T-helper 1 cell (primary cell): Measurements from ENCODE around the gene ERAL1.
A peak's percentile ranks its signal among the peaks of the same experiment; 100 is the strongest.
"Not testable (repeated sequence)": the region's sequence is repeated elsewhere in the genome, so short reads cannot be mapped to it uniquely, and the experiment has no call there.

Experiments
- DNase-seq, 5 donors: peaks; one replicate each; pipeline ENCODE4 v3.0.0-alpha.2; 2012 to 2020

ERAL1 gene

GRCh38 chr17:28900986-28901726 lies 46.3 kb downstream of the ERAL1 start:
- no peak for DNase-seq

GRCh38 chr17:28901866-28902818 lies 47.3 kb downstream of the ERAL1 start:
- DNase-seq, result peak in 3 of 5 donors; percentile 22 to 61 (median 40)

GRCh38 chr17:28902819-28903545 lies 48.2 kb downstream of the ERAL1 start, which contains the start of gene DHRS13:
DHRS13 (minus strand) TSS chr17:28903079; CDS start chr17:28902944, 135 bp downstream.
- peak; percentile 89 to 99 (median 92) for DNase-seq

- not testable (repeated sequence) for DNase-seq
Measured at GRCh38 chr17:28903546-28903841, 48.7 kb downstream of the ERAL1 start.

GRCh38 chr17:28904800-28905199 lies 50.0 kb downstream of the ERAL1 start:
- DNase-seq, result no peak

GRCh38 chr17:28906276-28906675 lies 51.5 kb downstream of the ERAL1 start:
- no peak for DNase-seq

GRCh38 chr17:28906706-28907438 lies 52.1 kb downstream of the ERAL1 start:
- DNase-seq, result no peak

GRCh38 chr17:28907709-28908475 lies 53.1 kb downstream of the ERAL1 start:
- no peak for DNase-seq

GRCh38 chr17:28908640-28909167 lies 53.9 kb downstream of the ERAL1 start:
- DNase-seq, result no peak

- no peak for DNase-seq
Measured at GRCh38 chr17:28910534-28910933, 55.7 kb downstream of the ERAL1 start.
